NT2/D1 (cell line): Measurements from ENCODE around the gene NEO1.

ENCODE experiments used
- SUZ12 ChIP-seq: IDR thresholded peaks from 2 replicates; pipeline ENCODE4 v1.6.1; 2011; ENCODE audit not compliant: insufficient read length, insufficient read depth; ENCODE audit errors: extremely low read depth
- YY1 ChIP-seq: IDR thresholded peaks from 2 replicates; pipeline ENCODE4 v1.6.1; 2011; ENCODE audit not compliant: insufficient read length, insufficient read depth
- ZNF274 ChIP-seq: IDR thresholded peaks from 2 replicates; pipeline ENCODE4 v1.6.1; 2011; ENCODE audit warnings: mild to moderate bottlenecking, low read depth, low read length

DNA sequence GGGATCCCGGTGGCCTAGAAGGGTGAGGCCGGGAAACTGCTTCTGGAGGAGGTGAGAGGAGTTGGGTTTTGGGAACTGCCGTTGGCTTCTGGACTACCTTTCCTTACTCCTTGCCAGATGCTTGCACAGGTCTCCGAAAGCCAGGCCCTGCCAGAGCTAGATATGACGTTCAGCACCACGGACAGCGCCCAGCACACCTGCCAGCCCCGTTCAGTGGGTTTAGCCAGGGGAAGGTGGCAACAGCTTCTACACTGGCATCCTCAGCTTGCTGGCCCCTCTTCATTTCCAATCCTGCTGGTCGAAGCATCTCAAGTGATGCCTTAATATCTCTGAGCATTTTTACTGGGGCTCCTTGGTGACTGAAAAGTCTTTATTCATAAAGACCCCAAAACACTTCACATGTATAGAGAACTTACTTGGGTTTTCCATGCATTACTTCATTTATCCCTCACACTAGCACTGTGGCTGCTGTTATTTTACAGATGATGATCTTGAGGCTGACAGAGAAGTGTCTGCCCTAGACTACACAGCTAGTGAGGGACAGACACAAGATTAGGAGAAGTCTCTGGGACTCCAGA lies 294.6 kb downstream of the NEO1 start:
- TF ChIP-seq YY1 (no peak), SUZ12 (no peak), ZNF274 (no peak)
